NCI-H526 (cell line): ENCODE results near the gene SHTN1.

Experiments used
- DNase-seq, 2 experiments: peaks; one replicate each; lab custom pipeline; 2025; lab: John Stamatoyannopoulos, UW

The SHTN1 gene

DNA sequence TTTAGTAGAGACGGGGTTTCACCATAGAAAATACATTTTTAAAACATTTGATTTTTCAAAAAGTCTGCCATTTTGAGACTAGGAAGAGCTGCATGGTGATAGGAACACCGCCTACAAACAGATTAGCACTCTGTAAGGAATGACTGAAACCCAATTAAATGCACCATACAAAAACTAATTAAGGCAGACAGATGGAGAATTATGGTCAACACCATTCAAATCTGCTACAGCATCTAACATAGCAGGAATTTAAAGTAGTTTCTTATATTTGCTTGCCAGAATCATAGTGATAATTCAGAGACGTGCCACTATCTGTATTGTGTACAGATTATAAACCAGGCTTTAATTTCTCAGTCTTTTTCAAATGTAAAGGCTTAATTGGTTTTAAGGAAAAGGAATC, 87.5 kb downstream of the SHTN1 start:
- no peak for DNase-seq

DNA sequence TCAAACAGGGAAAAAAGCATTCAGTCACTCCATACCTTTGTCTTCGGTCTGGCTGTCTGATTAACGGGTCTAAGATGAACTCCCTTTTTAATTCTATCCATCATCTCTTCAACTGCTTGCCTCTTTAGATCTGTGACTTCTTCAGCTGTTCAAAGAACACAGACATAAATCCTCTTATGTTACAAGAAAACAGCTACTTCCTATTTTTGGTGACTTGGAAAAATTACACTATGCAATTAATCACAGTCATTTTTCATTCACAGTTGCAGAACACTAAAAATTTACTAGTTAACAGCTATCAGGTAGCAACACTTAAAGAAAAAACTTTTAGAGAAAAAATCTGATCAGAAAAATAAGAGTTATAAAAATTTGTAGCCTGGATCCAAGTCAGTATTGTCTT, 89.6 kb downstream of the SHTN1 start:
- DNase-seq = no peak

DNA sequence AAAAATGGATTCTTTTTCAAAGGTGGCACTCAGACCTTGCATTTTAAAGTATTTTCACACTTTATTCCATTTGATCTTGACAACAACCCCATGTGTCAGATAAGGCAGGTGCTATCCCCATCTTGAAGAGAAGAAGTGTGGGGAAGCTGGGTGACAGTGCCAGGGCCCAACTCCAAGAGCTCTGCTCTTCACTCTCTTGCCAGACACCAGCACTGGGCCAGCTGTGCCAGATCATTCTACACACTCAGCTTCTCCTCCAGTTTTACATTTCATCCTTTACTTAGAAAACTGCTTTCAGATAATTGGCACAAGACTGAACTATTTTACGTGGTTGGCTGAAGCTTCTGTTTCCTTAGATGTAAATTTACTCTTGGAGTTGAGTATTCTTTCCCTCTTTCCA, 91.3 kb downstream of the SHTN1 start:
- no peak for DNase-seq

DNA sequence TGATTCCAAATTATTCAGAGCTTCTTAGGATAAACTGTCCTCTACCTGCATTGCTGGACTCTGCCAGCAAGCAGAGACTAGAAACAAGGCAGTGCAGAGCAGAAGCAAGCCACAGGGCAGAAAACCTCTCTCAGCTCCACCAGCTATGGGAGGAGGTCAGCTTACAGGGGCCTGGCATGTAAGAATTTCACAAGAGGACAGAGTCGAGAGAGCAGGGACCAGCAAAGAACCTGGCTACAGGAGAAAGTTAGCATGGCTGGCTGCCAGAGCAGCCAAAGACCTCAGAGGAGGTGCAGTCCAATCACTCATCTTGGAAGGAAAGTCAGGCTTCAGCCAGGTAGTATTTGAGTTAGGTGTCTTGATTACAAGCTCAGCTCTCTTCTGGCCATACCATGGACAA, 92.8 kb downstream of the SHTN1 start:
- DNase-seq = no peak

DNA sequence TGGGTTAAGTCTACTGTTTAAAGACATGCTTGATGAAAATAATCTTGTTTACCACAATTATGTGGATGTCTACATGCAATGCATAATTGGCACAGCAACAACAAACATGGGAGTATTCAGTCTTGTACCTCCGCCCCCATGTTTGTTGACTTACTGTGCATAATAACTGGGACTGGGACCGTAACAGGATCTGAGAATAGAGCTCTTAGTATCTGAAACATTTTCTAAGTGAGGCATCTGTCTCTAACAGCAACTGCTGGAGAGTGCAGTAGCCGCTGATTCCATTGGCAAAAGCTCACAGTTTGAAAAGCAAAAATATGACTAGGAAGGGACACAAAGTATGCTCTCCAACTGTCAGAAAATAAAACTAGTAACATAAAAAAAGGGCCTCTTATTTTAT, 94.1 kb downstream of the SHTN1 start:
- no peak for DNase-seq

DNA sequence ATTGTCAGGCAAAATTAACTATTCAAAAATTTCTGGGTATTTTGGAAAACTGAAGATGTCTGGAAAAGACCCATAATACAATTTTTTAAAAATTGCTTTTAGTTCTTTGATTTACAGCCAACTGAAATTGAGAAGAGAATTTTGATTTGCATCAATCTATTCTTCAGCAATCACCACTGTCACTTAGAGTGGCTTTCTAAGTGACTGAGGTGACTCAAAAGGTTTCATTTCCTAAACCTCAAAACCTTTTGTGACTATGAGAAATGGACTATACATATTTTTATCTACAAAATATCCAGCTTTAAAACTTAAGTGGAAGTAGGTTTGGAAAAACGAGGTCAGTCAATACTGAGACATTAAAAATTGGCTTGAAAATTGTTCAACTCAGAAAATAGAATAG, 95.7 kb downstream of the SHTN1 start:
- no peak for DNase-seq

DNA sequence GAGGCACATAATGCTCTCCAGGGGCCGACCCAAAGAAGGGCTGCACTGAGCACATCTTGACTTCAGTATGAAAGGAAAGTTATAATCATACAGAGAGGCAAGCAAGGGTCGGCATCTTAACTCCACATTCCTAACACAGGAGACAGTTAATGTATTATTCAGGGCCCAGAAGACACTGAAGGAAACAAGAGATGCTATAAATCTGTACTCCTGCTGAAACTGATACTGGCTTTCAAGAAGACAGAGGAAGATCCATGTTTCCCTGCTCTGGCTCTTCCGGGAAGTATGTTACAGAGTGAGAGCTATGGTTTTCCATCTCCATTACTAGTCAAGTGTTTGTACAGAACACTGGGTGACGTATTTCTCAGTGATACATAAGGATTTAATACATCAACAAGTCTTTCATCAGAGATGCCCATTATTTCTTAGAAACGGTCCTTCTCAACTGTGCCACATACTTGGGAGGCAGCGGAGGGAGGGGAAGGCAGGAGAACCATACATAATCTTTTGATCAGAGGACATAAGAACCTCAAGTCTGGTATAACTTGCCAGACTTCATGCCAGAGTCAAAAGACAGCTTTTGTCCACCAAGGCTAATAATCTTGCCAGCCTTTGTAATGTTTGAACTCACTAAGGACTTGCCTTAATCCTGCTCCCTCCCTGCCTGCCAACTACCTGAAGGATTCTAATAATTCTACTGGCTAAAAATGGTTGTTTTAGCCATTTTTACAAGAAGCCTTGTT, 97.6 kb downstream of the SHTN1 start:
- DNase-seq = no peak

DNA sequence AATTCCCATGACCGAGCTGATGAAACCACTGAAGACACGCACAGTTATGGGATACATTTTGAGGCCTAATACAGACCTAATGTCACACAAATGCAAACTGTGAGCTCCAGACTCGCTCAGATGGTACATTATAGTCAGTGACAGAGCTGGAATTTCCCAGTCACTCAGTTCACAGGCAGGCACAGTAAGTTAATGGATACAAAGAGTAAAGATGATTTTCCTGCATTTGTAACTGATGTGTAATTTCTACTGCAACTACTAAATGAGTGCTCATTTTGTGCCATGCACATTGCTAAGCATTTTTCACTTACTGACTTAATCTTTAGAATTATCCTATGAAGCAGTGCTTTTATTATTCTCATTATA, 99.2 kb downstream of the SHTN1 start:
- no peak for DNase-seq

DNA sequence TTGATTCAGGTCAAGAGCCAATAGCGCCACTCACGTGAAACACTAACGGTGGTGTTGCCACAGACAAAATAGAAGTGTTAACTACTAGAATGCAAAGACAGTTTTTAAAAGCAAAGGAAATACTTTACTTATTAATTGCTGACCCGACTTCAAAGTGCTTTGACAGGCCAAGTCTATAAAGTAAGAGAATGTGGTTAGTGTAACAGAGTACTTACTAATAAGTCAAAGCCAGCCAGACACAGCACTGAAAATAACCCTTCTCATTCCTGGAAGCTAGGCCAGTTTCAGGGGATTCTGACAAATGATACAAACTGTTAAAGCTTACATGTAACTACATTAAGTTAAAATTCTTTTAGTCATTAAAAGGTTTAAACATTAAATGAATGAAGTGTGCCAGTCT, 105.4 kb downstream of the SHTN1 start:
- no peak for DNase-seq

DNA sequence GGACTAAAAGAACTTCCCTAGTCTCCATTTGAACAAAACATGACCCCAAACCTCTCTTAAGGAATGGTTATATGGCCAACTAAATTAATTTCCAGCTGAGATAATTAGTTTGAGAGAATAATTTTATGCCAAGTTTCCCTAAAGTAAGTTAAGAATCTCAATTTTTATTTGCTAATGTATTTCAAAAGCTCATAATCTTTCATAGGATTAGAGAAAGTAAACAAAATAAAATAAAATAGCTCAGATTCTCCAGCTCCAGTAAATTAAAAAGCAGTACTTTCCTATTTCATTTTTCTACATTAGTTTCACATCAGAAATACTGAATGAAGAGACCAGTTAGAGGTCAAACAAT, 111.3 kb downstream of the SHTN1 start:
- no peak for DNase-seq

DNA sequence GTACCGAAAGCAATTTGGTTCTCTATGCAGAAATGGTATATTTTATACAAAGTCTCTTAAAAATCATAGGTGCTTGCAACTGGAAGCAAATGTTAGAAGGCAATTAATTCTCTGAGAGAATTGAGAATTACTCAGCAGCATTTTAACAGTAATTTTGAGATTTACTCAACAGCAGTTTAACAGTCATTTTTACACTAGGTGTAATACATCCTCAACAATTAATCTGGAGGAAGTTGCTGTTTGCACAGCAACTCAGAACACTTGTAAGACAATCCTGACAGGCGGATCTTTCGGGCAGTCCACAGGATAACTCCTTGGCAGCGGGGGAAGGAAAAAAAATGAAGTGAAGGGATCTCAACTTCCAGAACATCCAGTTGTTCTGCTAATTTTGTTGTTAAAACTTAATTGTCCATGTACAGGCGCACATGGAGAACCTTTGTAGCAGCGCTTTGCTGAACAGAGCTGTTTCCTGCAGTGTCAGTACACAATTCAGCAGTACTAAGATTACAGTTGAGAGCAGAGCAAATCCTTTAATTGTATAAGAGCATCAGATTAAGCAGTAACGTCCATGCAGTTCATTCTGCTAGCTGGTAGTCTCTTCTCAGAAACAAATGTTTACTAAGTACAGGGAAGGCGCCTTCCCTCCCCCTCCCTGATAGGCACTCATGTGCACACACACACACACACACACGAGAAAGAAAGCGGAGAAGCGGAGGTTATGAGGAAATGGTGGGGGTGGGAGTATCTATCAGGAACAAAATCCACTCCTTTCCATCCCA, 111.9 kb downstream of the SHTN1 start:
- no peak for DNase-seq

DNA sequence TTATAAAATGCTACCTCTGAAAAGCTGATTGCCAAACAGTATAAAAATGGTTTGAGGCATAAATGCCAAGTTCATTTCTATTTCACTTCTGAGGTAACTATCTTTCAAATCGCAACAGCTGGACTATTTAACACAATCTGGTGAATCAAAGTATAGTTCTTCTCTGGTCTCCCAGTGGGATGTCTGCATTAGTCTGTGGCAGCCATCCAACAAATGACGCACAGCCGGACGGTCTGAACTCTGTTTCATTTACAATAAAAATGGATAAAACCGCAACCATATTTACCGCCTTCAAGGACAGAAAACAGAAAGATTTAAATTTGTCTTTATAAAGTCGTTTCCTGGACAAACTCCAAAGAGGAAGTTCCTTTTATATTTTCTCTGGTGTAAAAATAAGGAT, 113.8 kb downstream of the SHTN1 start:
- DNase-seq = no peak

DNA sequence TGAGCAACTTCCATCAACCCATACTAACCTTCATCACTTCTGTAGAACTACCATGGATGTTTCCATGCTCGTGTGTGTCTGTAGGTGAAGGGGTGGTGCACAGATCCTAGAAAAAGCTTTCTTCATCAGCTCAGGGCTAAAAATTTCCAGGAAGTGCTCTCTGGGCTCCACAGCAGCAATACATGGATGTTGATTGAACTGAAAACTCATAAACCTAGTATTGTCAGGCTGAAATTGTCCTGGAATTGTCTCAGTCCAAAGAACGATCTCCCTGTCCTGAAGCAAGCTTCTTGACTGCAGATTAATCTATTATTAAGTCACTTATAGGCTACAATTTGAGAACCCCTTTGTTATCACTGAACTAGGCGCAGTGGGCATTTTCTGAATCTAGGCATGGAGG, 115.9 kb downstream of the SHTN1 start:
- DNase-seq = no peak

DNA sequence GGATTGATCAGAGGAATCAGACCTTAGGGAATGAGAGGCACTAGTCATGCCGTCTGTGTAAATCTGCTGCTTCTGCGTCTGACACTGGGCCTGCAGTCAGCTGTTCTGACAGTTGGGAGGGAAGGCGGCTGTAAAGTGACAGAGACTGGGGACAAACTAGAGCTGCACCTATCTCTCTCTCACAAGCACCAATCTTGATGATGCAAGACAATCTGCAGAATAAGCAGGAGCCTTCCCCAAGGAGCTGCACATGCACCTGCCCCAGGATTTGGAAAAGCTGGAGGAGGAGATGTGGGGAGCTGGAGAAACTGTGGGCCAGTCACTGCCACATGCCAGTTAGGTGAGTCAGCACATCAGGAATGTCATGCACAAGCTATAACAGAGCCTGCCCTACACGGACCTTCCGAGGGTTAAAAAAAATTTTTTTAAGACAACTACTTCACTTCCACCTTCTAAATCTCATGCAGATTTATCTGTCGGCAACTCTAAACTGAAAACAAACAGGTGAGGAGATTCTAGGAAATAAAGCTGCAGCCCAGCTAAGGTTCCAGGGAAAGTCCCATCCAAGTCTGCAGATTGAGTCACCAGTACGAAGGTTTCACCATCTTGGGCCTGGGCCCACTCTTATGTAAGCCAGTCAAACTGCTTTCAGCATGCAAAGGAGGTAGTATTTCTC, 116.5 kb downstream of the SHTN1 start:
- DNase-seq = no peak

DNA sequence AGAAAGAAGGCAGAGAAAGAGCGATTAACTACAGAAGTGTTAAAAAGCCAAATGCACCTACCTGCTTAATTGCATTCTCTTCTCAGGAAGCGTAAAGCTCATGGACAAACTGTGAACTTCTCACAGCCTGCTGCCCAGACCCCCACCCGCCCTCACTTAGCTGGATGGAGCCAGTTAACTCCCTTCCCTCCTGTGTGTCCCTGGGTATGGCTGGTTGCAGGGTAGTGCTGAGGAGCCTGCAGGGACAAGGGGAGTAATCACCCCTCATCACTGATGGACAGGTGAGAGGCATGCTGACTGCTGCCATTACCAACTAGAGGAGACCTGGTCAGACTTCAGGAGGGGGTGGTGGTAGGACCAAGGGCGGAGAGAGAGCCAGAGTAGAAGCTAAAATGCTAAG, 118.2 kb downstream of the SHTN1 start:
- DNase-seq = no peak

DNA sequence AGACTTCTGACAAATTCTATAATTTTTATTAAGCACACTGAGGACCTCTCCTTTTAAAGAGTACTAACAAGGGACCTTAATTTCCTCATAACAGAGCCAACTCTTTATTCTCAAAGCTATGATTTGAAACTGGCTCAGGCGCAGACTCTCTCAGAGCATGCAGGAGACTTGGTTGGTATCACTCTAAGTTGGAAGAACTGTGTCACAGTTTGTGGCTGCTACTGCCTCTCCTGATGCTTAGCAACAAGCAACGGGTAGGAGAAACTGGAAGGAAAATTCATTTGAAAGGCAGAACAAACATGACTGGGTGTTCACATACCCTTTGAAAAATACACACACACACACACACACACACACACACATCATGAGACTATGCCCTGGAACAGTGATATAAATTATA, 122.3 kb downstream of the SHTN1 start:
- DNase-seq = no peak

DNA sequence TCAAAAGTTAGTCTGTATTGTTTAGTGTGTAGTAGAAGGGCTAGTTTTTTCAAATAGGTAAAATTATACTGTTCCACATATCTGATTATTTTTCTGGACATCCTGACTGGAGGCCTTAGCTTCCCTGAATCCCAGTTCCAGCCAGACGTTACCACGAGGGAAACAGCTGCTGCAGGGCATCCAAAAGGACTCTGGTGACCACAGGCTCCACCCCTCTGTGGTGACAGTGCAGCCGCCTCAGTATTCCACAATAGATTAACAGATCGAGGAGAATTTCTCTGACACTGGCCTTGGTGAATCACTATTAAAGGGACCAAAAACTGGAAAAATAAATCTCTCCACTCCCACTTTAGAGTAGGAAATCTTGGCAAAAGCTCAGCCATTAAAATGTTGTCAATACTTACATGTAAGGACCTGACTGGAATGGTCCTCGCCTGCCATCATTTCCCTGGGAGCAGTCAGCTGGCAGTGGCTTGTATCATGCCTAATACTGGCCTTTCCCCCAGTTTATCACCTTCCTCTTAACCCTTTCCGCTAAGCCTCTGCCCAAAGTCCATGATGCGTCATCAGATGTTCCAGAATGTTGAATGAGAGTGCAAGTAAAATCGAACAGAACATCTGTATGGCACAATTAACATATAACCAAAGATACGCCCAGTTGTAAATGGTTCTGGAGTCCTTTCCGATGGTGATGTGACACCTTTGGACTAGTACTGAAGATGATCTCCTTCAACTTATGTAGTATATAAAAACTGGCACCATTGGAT, 124.1 kb downstream of the SHTN1 start:
- DNase-seq = no peak

DNA sequence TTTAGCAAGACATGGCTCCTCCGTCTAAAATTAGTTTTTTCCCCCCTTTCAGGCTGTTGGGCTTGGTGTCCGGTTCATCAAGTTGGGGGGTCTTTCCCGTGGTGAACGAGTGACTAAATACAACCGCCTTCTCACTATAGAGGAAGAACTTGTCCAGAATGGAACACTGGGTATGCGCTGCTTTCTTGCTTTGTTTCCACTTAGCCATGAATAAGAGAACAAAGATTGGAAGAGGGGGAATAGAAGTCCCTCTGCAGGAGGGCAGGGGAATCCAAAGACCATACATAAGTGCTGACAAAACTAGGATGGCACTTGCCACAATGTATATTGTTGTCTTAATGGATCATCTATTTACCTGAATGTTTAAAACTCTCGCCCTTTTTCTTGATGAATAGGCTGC, 125.2 kb downstream of the SHTN1 start:
- no peak for DNase-seq

DNA sequence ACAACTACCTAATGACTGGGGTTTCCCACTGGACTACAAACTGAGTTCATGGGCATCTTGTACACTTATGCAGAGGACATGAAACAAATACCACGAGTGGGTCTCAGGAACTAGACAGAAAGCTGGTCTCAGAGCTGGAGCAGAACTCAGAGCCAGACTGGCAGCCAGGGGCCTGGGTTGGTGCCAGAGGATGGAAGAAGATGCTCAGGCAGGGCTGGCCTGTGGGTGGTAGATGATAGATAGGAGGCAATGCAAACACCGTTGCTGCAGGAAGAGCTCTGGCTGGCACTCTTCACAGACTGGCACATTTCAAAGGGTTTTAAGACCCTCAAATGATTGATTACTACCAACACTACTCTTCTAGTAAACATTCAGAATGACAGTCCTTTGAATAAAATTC, 126.9 kb downstream of the SHTN1 start:
- DNase-seq = no peak

DNA sequence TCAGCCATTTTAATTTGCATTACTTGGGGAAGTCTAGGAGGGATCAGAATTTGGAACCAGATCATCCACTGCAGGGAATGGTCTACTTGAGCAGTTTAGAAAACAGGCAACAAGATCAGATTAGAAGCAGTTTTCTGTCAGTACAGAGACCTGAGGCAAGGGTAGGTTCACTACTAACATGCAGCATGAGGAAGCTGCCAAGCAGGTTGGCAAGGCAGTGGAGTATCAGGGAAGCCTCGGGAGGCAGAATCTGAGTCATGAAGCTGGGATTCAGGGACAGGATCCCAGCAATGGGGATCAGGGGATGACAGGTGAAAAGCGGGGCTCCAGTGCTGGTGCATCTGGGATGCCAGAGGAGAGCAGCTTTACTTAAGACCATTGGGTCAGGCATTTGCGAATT, 127.6 kb downstream of the SHTN1 start:
- DNase-seq = no peak

DNA sequence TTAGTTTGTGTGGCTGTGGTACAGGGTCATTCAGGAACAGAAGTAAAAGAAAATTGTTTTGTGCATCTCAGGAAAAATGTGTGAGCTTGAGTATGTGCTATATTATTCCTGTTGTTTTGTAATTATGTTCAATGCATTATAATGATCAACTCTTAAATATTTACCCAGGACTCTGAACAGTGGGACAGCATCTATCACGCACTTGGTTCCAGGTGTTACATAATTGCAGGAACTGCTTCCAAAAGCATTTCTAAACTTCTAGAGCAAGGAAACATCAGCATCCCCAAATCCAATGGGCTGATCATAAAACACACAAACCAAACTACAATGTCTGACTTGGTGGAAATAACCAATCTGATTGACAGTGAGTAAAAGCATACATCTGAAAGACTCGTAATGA, 129.1 kb downstream of the SHTN1 start:
- DNase-seq = no peak

DNA sequence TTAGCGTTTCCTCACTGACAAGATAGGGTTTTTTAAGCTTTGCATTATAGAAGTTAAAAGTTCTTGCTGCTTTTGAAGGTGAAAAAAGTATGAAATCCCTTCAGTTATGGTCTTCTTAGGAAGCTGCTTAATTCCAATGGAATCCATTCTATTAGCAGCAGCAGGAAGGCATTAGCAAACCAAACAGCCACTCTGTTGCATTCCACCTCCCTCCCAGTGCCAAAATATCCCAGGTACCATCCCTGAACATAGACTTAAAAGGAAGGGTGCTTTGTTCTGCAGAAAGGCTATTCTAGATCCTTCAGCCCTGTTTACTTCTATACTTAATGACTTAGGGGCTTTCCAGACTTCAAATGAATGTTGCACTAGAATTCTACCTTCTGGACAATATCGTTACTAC, 131.9 kb downstream of the SHTN1 start:
- DNase-seq = no peak

DNA sequence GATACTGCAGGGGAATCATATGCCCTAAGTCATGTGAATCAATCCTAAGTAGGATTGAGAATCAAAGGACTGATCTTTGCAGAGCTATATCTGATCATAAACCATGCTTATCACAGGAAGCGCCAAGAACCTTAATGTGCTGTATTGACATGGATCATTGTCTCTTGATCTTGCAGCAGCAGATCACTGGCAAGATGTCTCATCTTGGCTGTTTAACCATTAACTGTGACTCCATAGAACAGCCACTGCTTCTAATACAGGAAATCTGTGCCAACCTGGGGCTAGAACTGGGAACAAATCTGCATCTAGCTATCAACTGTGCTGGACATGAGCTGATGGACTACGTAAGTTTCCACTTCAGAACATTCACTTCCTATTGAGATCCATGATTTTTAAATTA, 134.0 kb downstream of the SHTN1 start:
- DNase-seq = no peak
